Measurements from ENCODE around the gene TMBIM1.
"Not testable (repeated sequence)": the region's sequence is repeated elsewhere in the genome, so short reads cannot be mapped to it uniquely, and the experiment has no call there.

TMBIM1 gene

DNA sequence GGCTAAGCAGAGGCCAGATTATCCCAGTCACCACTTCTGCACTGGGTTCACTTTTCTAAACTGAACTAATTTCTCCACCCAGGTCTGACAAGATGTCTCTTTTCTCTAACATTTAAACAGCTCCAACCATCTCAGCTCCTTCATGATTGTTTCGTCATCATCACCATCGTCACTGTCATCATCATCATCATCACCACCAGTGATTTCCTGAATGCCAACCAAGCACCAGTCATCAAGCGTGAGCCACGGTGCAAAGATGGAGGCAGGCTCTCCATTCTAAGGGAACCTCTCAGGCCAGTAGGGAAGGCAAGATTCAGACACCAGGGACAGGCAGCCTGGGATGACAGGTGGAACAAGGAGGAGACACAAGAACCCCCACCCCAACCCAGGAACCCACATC is 25.5 kb upstream of the TMBIM1 start:
- Histone ChIP-seq H3K4me2 (ENCODE audit: low read length) (no peak overlapping the region), H3K79me2 (ENCODE audit: insufficient read depth, low read length) (no peaks in the 10 kb centered on the region), H3K4me3 (ENCODE audit: low read depth, low read length, poor library complexity, severe bottlenecking) (no peak overlapping the region), H3K27me3 (ENCODE audit: insufficient read depth, low read length) (no peaks in the 10 kb centered on the region), H3K9me3 (ENCODE audit: low read length) (no peaks in the 10 kb centered on the region), H2AFZ (ENCODE audit: low read length) (no peak overlapping the region), H3F3A (ENCODE audit: insufficient read depth, low read length) (no peaks in the 10 kb centered on the region; the same call in 1 of the 2 replicates), H3K36me3 (ENCODE audit: insufficient read depth, low read length) (no peaks in the 10 kb centered on the region), H4K20me1 (ENCODE audit: insufficient read depth, low read length) (no peaks in the 10 kb centered on the region), H3K27ac (ENCODE audit: low read depth, low read length, poor library complexity, severe bottlenecking) (no peak overlapping the region), H3K4me1 (ENCODE audit: insufficient read depth, low read length, severe bottlenecking) (peaks cover 15% of the 10 kb centered on the region), H3K9ac (ENCODE audit: low read length) (no peak overlapping the region), H3K9me2 (ENCODE audit: low read depth, low read length) (no peaks in the 10 kb centered on the region)
- TF ChIP-seq, protein P1, sequence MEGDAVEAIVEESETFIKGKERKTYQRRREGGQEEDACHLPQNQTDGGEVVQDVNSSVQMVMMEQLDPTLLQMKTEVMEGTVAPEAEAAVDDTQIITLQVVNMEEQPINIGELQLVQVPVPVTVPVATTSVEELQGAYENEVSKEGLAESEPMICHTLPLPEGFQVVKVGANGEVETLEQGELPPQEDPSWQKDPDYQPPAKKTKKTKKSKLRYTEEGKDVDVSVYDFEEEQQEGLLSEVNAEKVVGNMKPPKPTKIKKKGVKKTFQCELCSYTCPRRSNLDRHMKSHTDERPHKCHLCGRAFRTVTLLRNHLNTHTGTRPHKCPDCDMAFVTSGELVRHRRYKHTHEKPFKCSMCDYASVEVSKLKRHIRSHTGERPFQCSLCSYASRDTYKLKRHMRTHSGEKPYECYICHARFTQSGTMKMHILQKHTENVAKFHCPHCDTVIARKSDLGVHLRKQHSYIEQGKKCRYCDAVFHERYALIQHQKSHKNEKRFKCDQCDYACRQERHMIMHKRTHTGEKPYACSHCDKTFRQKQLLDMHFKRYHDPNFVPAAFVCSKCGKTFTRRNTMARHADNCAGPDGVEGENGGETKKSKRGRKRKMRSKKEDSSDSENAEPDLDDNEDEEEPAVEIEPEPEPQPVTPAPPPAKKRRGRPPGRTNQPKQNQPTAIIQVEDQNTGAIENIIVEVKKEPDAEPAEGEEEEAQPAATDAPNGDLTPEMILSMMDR (IDR thresholded peaks at IDR 0.05; ENCODE audit: low read length), result no peak
- TF ChIP-seq EZH2 (IDR thresholded peaks at IDR 0.05; ENCODE audit: borderline replicate concordance, low read length), result no peak

DNA sequence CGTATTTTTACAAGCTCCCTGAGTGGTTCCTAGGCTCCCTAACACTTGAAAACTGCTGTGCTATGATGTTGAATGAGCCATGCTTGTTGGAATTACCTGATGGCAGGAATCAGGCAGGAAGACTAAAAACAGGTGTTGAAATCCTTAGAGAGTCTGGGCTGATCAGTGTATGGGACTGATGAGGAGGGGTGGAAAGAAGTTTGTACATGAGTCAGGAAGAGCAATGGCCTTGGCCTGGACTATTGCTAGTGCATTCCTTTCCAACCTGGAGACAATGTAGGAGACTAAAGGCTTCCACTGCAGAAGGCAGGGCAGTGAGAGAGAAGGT is 25.0 kb upstream of the TMBIM1 start:
- Histone ChIP-seq H4K20me1 (ENCODE audit: insufficient read depth, low read length) (no peaks in the 10 kb centered on the region), H3K9me2 (ENCODE audit: low read depth, low read length) (no peaks in the 10 kb centered on the region), H3K4me1 (ENCODE audit: insufficient read depth, low read length, severe bottlenecking) (peaks cover 10% of the 10 kb centered on the region), H3K4me3 (ENCODE audit: low read depth, low read length, poor library complexity, severe bottlenecking) (no peak overlapping the region), H3K79me2 (ENCODE audit: insufficient read depth, low read length) (no peaks in the 10 kb centered on the region), H3K27ac (ENCODE audit: low read depth, low read length, poor library complexity, severe bottlenecking) (no peak overlapping the region), H3K4me2 (ENCODE audit: low read length) (no peak overlapping the region), H3K27me3 (ENCODE audit: insufficient read depth, low read length) (no peaks in the 10 kb centered on the region), H3K9me3 (ENCODE audit: low read length) (no peaks in the 10 kb centered on the region), H3K36me3 (ENCODE audit: insufficient read depth, low read length) (no peaks in the 10 kb centered on the region), H3F3A (ENCODE audit: insufficient read depth, low read length) (no peaks in the 10 kb centered on the region; the same call in 1 of the 2 replicates), H3K9ac (ENCODE audit: low read length) (no peak overlapping the region), H2AFZ (ENCODE audit: low read length) (no peak overlapping the region)
- no peak for TF ChIP-seq EZH2 (IDR thresholded peaks at IDR 0.05; ENCODE audit: borderline replicate concordance, low read length)
- TF ChIP-seq, protein P1 (IDR thresholded peaks at IDR 0.05; ENCODE audit: low read length), result no peak

DNA sequence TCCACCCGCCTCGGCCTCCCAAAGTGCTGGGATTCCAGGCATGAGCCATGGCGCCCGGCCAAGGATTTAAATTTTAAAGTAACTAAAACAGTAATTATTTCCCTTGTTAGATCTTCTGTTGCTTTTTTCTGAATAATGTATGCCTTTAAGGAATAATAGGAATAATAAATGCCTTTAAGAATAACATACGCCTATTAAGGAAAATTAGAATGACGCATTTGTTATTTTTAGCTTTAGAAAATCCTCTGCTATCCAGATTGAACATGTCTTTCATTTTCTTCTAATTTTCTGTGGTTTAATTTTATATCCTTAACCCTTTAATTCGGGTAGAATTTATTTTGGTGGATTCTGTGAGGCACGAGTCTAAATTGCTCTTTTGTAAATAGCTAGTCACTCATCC is 23.1 kb upstream of the TMBIM1 start:
- no peak for TF ChIP-seq EZH2 (IDR thresholded peaks at IDR 0.05; ENCODE audit: borderline replicate concordance, low read length)
- TF ChIP-seq, protein P1 (IDR thresholded peaks at IDR 0.05; ENCODE audit: low read length), result no peak
- Histone ChIP-seq H3K9me2 (ENCODE audit: low read depth, low read length) (no peaks in the 10 kb centered on the region), H3K27ac (ENCODE audit: low read depth, low read length, poor library complexity, severe bottlenecking) (no peak overlapping the region), H2AFZ (ENCODE audit: low read length) (no peak overlapping the region), H3K9me3 (ENCODE audit: low read length) (no peaks in the 10 kb centered on the region), H3K79me2 (ENCODE audit: insufficient read depth, low read length) (no peaks in the 10 kb centered on the region), H3K4me3 (ENCODE audit: low read depth, low read length, poor library complexity, severe bottlenecking) (no peak overlapping the region), H3F3A (ENCODE audit: insufficient read depth, low read length) (no peaks in the 10 kb centered on the region), H3K4me1 (ENCODE audit: insufficient read depth, low read length, severe bottlenecking) (no peaks in the 10 kb centered on the region), H3K9ac (ENCODE audit: low read length) (no peak overlapping the region), H3K36me3 (ENCODE audit: insufficient read depth, low read length) (no peaks in the 10 kb centered on the region), H4K20me1 (ENCODE audit: insufficient read depth, low read length) (no peaks in the 10 kb centered on the region), H3K27me3 (ENCODE audit: insufficient read depth, low read length) (no peaks in the 10 kb centered on the region), H3K4me2 (ENCODE audit: low read length) (no peak overlapping the region)

DNA sequence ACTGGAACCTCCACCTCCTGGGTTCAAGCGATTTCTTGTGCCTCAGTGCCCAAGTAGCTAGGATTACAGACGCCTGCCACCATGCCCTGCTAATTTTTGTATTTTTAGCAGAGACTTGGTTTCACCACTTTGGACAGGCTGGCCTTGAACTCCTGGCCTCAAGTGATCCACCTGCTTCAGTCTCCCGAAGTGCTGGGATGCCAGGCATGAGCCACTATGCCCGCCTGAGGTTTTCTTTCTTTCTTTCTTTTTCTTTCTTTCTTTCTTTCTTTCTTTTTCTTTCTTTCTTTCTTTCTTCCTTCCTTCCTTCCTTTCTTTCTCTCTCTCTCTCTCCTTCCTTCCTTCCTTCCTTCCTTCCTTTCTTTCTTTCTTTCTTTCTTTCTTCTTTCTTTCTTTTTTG is 22.5 kb upstream of the TMBIM1 start:
- H3K79me2 ChIP-seq (ENCODE audit: insufficient read depth, low read length); H3K27ac ChIP-seq (ENCODE audit: low read depth, low read length, poor library complexity, severe bottlenecking); H3K4me1 ChIP-seq (ENCODE audit: insufficient read depth, low read length, severe bottlenecking); H3K4me2 ChIP-seq (ENCODE audit: low read length); H3F3A ChIP-seq (ENCODE audit: insufficient read depth, low read length); H3K4me3 ChIP-seq (ENCODE audit: low read depth, low read length, poor library complexity, severe bottlenecking); H3K9me2 ChIP-seq (ENCODE audit: low read depth, low read length); H4K20me1 ChIP-seq (ENCODE audit: insufficient read depth, low read length); H2AFZ ChIP-seq (ENCODE audit: low read length); H3K9me3 ChIP-seq (ENCODE audit: low read length); H3K27me3 ChIP-seq (ENCODE audit: insufficient read depth, low read length); H3K36me3 ChIP-seq (ENCODE audit: insufficient read depth, low read length); H3K9ac ChIP-seq (ENCODE audit: low read length): not testable (repeated sequence)
